BJ (cell line): Measurements from ENCODE around the gene TSPAN5. TPM values are rescaled to one million over a fixed set of nuclear protein-coding genes. Genes with fewer than 3 reads are reported as not detected.

ENCODE experiments used
- CTCF ChIA-PET: fragments of 350-600 bp; formaldehyde crosslinking; extraction: SDS; loops from one replicate; lab custom pipeline; 2021; ENCODE audit warnings: antibody characterized with exemption, inconsistent platforms; lab: Yijun Ruan, JAX
- POLR2A ChIA-PET: fragments of 300-600 bp; sonication (Branson Sonifier 250); formaldehyde crosslinking; extraction: SDS; loops from one replicate; lab custom pipeline; 2021; ENCODE audit warnings: antibody characterized with exemption; lab: Charles Lee
- DNase-seq: peaks from one replicate; pipeline ENCODE4 v3.0.0-alpha.2; 2011; ENCODE audit warnings: low read depth
- H3K27me3 ChIP-seq: 2 replicates; pipeline ENCODE4 v1.6.0; 2011; ENCODE audit warnings: low read length; ENCODE audit not compliant: control insufficient read depth, insufficient read depth
- H3K36me3 ChIP-seq: 2 replicates; pipeline ENCODE4 v1.5.1; 2011; ENCODE audit warnings: low read length; ENCODE audit not compliant: control insufficient read depth, insufficient read depth
- H3K4me3 ChIP-seq: 2 replicates; pipeline ENCODE4 v1.5.1; 2011; ENCODE audit warnings: low read depth, mild to moderate bottlenecking, control low read depth, low read length
- polyA plus RNA-seq: library from polyadenylated mRNA; depleted of rRNA; stranded (reverse); fragments of >200 nt; gene quantifications from 2 replicates; pipeline ENCODE4 v1.2.3, GENCODE V29; 2011
- TF ChIP-seq, protein P1 (sequence below): IDR thresholded peaks from 2 replicates; pipeline ENCODE4 v1.5.1; 2011; ENCODE audit warnings: low read depth, mild to moderate bottlenecking, control low read depth, inconsistent platforms, low read length, moderate library complexity; ENCODE audit not compliant: insufficient read depth

TSPAN5 gene
- polyA plus RNA-seq, 1 experiment, result 74.5 TPM

DNA sequence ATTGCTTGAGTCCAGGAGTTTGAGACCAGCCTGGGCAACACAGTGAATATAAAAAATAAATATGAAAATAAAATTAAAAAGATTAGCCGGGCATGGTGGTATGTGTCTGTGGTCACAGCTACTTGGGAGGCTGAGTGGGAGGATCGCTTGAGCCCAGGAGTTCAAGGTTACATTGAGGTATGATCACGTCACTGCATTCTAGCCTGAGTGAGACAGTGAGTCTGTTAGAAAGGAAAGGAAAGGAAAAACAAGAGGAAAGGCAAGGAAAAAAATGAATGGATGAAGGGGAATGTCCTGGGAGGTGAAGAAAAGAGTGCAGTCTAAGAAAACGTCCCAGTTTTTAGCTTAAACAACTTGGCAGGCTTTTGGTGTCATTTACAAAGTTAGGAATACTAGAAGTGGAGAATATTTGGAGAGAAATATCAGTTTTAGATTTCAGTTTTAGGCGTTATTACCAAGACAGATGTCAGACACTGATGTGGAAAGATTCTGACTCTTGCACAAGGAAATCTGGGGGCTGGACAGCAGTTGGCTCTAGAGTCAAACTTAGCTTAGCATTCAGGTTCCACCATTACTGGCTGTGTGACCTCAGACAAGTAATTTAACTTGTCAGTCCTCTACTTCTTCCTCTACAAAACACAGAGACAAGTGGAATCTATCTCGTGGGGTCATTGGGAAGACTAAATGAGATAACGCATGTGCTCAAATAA lies 139.0 kb downstream of the TSPAN5 start:
- POLR2A ChIA-PET, result no interaction called here
- no peak for DNase-seq
- CTCF ChIA-PET, result no interaction called here
- H3K36me3 ChIP-seq, result no peaks in the 10 kb centered on the region
- H3K4me3 ChIP-seq, result no peak overlapping the region
- H3K27me3 ChIP-seq, result no peaks in the 10 kb centered on the region
- TF ChIP-seq, protein P1, sequence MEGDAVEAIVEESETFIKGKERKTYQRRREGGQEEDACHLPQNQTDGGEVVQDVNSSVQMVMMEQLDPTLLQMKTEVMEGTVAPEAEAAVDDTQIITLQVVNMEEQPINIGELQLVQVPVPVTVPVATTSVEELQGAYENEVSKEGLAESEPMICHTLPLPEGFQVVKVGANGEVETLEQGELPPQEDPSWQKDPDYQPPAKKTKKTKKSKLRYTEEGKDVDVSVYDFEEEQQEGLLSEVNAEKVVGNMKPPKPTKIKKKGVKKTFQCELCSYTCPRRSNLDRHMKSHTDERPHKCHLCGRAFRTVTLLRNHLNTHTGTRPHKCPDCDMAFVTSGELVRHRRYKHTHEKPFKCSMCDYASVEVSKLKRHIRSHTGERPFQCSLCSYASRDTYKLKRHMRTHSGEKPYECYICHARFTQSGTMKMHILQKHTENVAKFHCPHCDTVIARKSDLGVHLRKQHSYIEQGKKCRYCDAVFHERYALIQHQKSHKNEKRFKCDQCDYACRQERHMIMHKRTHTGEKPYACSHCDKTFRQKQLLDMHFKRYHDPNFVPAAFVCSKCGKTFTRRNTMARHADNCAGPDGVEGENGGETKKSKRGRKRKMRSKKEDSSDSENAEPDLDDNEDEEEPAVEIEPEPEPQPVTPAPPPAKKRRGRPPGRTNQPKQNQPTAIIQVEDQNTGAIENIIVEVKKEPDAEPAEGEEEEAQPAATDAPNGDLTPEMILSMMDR, result no peak

DNA sequence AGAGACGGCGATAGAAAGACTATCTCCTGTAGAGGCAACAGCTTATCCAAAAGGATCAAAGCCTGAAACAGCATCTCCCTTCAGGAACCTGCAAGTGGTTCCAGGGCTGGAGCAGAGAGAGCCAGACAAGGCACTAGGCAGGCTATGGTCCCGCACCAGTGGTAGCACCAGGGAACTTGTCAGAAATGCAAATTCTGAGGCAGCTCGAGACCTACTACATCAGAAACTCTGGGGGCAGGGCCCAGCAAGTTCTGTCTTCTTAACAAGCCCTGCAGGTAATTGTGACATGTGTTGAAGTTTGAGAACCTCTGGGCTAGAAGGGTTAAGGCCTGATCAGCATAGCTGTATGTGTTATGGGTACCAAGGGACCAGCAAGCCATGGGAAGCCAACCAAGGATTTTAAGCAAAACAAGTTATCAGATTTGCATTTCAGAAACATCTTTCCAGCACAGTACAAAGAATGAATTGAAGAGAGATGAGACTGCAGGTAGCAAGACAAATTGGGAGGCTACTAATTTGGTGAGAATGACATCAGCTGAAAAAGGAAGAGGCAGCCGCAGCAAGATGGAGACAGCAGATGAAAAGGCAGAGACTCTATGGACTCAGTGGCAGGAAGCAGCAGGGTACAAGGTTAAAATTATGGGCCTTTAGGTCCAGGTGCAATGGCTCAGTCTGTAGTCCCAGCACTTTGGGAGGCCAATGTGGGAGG lies 139.7 kb downstream of the TSPAN5 start:
- no peaks in the 10 kb centered on the region for H3K36me3 ChIP-seq
- DNase-seq, result no peak
- TF ChIP-seq, protein P1, result no peak
- ChIA-PET CTCF (interaction anchor here (1.0 kb wide), 1 partner anchor 23 kb away, joined by 3 read pairs; no protein-coding TSS in a partner anchor), POLR2A (interaction anchor here (0.6 kb wide), 1 partner anchor 538 kb away, joined by 4 read pairs; no protein-coding TSS in a partner anchor)
- H3K4me3 ChIP-seq, result no peak overlapping the region
- no peaks in the 10 kb centered on the region for H3K27me3 ChIP-seq

DNA sequence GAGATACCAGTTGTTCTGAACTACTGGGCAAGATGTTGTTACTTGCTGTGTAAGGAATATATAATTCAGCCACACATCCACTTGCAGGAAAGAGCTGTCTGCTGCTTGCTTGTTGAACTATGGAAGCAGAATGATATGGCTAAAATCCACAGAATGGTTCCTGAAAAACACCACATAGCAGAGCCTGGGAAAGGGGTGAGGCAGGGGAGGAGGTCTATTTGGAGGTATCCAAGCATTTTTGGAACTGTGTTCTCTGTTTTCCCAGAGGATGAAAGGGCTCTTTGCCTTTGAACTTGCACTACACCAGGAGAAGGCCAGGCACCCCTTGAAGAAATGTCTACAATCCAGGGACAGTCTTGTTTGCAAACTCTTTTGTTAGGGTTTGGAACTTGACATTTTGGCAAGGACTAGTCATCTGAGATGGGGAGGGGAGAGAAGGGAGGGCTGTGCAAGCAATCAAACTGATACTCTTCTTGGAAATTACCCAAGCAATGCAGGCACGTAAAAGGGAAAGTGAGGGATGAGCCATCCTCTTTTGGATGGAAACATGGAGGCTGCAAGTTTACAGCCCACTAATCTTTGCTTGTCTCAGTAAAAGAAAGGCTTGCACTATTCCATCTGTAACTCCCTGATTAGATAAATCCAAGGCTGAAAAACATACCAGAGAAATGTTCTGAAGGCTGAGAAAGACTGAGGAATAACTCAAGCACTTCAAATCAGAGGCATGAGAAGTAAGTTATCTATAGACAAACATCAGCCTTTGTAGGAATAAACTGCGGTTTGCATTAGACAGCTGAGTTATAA lies 141.0 kb downstream of the TSPAN5 start:
- no peak for DNase-seq
- CTCF ChIA-PET, result interaction anchor here (1.0 kb wide), 1 partner anchor 22 kb away, joined by 3 read pairs; no protein-coding TSS in a partner anchor
- TF ChIP-seq, protein P1, result no peak

DNA sequence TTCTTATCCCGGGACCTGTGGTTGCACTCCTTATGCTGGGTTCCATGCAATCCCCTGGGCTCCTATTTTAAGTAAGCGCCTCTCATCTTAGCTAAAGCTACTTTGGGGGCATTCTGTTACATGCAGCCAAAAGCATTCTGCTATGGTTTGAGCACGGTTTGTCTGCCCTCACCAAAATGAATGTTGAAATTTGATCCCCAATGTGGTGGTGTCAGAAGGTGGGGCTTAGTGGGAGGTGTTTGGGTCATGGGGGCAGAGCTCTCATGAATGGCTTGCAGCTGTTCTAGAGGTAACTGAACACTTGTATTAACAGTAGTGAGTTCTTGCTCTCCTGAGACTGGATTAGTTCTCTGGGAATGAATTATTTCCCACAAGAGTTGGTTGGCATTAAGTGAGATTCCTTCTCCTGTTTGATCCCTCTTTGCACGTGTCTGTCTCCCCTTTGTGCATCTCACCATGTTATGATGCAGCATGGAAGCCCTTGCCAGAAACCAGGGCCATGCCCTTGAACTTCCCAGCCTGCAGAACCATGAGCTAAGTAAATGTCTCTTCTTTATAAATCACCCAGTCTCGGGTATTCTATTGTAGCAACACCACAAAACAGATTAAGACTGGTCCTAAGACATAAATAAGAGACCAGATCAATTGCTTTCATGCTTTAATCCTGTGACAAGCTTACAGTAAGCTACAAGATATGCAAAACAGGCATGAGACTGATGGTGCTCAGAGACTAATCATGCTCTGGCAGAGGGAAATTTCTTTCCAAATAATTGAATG lies 141.8 kb downstream of the TSPAN5 start:
- Histone ChIP-seq H3K36me3 (no peaks in the 10 kb centered on the region), H3K27me3 (no peaks in the 10 kb centered on the region), H3K4me3 (no peak overlapping the region)
- ChIA-PET POLR2A (interaction anchor here (0.8 kb wide), 1 partner anchor 49 kb away, joined by 3 read pairs; no protein-coding TSS in a partner anchor), CTCF (interaction anchor here (1.0 kb wide), 1 partner anchor 42 kb away, joined by 5 read pairs; no protein-coding TSS in a partner anchor)
- no peak for DNase-seq
- TF ChIP-seq, protein P1, result no peak

More for the DNA sequence above, 141.0 kb downstream of the TSPAN5 start:
- Histone ChIP-seq H3K36me3 (no peaks in the 10 kb centered on the region), H3K27me3 (no peaks in the 10 kb centered on the region), H3K4me3 (no peak overlapping the region)
- POLR2A ChIA-PET, result no interaction called here
